Raji (cell line): ENCODE results near the gene DNAH10.

ENCODE experiments used
- POLR2A ChIP-seq: IDR thresholded peaks from 2 replicates; pipeline ENCODE4 v1.6.1; 2011; ENCODE audit warnings: low read depth, low read length, control low read depth; ENCODE audit not compliant: insufficient read depth

The DNAH10 gene

DNA sequence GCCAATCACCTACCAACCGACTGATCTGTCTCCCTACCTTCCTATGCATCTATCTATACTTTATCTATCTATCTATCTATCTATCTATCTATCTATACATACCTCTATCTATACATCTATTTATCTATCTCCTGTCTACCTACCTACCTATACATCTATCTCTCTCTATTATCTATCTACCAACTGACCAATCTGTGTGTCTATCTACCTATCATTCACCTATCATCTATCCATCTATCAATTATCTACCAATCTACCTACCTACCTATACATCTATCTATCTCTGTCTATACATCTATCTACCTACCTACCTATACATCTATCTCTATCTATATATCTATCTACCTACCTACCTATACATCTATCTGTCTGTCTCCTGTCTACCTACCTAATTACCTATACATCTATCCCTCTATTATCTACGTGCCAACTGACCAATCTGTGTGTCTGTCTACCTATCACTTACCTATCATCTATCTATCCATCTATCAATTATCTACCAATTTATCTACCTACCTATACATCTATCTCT lies 3.5 kb downstream of the DNAH10 start:
- no peak for TF ChIP-seq POLR2A

DNA sequence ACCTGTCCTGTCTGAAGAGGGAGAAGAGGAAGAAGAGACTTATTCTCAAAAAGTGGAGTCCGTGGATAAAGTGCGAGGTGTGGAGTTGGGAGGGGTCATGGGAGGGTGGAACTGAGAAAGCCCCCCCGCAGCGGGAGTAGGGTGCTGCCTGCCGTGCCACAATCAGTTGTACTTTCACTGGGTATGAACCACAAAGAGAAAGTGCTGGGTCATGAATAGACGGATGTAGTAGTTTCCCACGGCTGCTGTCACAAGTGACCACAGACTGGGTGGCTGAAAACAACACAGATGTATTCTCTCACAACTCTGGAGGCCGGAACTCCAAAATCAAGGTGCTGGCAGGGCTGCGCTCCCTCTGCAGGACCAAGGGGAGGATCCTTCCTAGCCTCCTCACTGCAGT lies 5.5 kb downstream of the DNAH10 start:
- TF ChIP-seq POLR2A: no peak

- TF ChIP-seq POLR2A: no peak
Measured at GRCh38 chr12:123771261-123771660, 9.2 kb downstream of the DNAH10 start.

- TF ChIP-seq POLR2A: no peak
Measured at GRCh38 chr12:123772074-123772473, 10.0 kb downstream of the DNAH10 start.

- TF ChIP-seq POLR2A: no peak
Measured at GRCh38 chr12:123773375-123773774, 11.3 kb downstream of the DNAH10 start.

DNA sequence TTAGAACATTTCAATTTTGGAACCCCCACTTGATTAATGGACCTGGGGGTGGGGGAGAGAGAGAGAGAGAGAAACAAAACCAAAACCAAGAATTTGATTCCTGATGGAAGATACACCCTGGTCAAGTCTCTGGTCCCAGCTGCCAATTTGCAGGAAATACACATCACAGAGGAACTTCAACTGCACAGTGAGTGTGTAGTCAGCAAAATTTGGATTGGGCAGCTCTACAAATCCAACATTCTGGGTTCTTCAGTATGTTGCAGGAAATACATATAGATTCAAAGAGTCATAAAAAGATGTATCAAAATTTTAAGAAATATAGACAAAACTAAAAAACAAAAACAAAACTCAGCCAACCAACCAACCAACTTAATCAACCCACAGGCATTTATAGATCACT lies 17.4 kb downstream of the DNAH10 start:
- no peak for TF ChIP-seq POLR2A

DNA sequence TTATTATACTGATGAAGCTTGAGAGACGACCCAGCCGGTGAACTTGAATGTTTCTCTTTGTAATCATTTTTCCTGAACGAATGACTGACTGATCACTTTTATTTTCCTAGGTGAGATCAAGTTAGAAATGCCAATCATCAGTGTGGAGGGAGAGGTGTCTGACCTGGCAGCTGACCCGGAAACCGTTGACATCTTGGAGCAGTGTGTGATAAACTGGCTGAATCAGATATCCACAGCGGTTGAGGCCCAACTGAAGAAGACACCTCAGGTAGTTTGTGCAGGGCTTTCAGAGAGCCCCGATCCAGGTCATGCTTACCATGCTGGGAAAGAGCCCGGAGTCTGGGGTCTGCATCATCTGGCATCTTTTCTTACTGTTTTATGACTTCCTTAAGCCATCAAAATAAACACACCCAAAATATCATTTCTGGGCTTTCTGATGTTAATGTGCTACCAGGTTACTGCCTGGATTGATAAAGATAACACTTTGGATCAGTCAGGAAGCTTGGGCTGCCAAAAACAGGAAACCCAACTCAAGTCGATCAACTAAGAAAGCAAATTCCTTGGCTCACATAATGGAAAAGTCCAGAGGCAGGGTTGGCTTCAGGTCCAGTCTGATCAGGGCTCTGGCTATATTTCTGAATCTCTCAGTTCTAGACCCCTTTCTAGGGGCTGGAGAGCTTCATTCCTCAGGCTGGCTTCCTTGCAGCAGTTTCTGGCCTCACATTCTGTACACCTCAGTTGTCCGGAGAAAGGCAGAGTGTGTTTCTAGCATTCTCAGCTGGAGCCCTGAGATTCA lies 21.1 kb downstream of the DNAH10 start:
- no peak for TF ChIP-seq POLR2A

- no peak for TF ChIP-seq POLR2A
Measured at GRCh38 chr12:123787466-123787865, 25.4 kb downstream of the DNAH10 start.

DNA sequence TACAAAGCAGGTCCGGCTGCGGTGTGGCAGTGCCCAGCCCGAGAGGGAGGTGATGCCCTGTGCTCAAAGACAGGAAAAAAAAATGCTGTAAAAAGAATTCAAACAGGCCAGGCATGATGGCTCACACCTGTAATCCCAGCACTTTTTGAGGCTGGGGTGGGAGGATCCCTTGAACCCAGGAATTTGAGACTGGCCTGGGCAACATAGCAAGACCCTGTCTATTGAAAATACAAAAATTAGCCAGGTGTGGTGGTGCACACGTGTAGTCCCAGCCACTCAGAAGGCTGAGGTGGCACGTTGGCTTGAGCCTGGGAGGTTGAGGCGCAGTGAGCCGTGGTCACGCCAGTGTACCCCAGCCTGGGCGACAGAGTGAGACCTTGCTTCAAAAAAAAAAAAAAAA lies 26.4 kb downstream of the DNAH10 start:
- TF ChIP-seq POLR2A: no peak

- TF ChIP-seq POLR2A: no peak
Measured at GRCh38 chr12:123790905-123791467, 28.9 kb downstream of the DNAH10 start.

- no peak for TF ChIP-seq POLR2A
Measured at GRCh38 chr12:123794027-123794426, 31.9 kb downstream of the DNAH10 start.

GRCh38 chr12:123798518-123798917 lies 36.4 kb downstream of the DNAH10 start:
- no peak for TF ChIP-seq POLR2A

DNA sequence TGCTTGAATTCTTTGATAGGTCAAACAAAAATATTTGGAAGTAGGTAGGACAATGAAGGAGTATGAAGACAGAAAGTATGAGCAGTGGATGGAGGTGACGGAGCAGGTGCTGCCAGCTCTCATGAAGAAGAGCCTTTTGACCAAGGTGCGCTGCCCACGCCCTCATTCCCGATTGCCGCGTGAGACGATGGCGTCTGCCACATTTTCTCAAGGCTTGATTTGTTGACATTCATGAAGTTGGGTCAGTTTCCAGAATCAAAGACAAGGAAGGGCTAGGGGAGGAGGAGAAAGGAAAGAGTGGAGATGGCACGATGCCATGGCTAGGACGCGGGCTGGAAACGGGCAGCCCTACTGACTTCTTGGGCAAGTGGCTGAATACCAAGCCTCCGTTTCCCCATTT lies 37.1 kb downstream of the DNAH10 start:
- TF ChIP-seq POLR2A: no peak

- no peak for TF ChIP-seq POLR2A
Measured at GRCh38 chr12:123801573-123802178, 39.6 kb downstream of the DNAH10 start.

DNA sequence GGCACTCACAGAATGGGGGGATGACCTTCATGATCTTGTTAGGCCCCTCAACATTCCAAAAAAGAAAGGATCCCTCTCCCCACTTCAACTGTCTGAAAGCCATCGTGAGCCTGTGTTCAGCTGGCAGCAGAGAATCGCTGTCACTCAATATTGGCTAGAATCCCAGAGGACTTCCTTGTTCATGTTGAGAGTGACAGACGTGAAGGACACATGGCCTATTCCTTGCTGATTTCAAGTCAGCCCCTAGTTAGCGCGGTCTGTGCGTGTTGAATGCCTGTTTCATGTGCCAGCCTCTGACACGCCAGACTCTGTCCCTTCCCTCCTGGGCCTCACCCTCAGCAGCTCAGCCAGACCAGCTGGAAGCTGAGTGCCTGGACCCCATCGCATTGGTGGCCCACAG lies 43.1 kb downstream of the DNAH10 start:
- no peak for TF ChIP-seq POLR2A

- TF ChIP-seq POLR2A: no peak
Measured at GRCh38 chr12:123807002-123807401, 44.9 kb downstream of the DNAH10 start.
